IgD-negative memory B cell (primary cell): Measurements from ENCODE around the gene HTR3D. TPM values are rescaled to one million over a fixed set of nuclear protein-coding genes. Genes with fewer than 3 reads are reported as not detected.

Experiments used
- H3K27ac Mint-ChIP-seq, 3 donors: one replicate each; pipeline ENCODE4 v1.8.0; 2020 to 2022; ENCODE audit warnings: mild to moderate bottlenecking in 3 of 3, mixed read lengths in 3 of 3, moderate library complexity in 1 of 3
- H3K27me3 Mint-ChIP-seq: one replicate; pipeline ENCODE4 v1.8.0; 2021; ENCODE audit warnings: mixed read lengths
- H3K36me3 Mint-ChIP-seq: one replicate; pipeline ENCODE4 v1.8.0; 2020; ENCODE audit warnings: mild to moderate bottlenecking, mixed read lengths
- H3K4me1 Mint-ChIP-seq, 3 donors: one replicate each; pipeline ENCODE4 v1.8.0; 2020 to 2022; ENCODE audit warnings: mixed read lengths in 3 of 3, mild to moderate bottlenecking in 1 of 3
- H3K4me3 Mint-ChIP-seq, 4 donors: one replicate each; pipeline ENCODE4 v1.8.0; 2020 to 2022; ENCODE audit warnings: mild to moderate bottlenecking in 4 of 4, mixed read lengths in 4 of 4, moderate library complexity in 3 of 4
- H3K9me3 Mint-ChIP-seq, 3 donors: one replicate each; pipeline ENCODE4 v1.8.0; 2020 to 2021; ENCODE audit warnings: mixed read lengths in 3 of 3, mild to moderate bottlenecking in 1 of 3
- polyA plus RNA-seq: library from polyadenylated mRNA; unstranded; fragments of 300-500 nt; fragmentation: Illumina TruSeq; gene quantifications from one replicate; pipeline ENCODE4 v1.2.3, GENCODE V29; 2021

The HTR3D gene
- polyA plus RNA-seq, 1 donor from 2014 or later, result not detected

GRCh38 chr3:184075901-184076300, 44.4 kb downstream of the HTR3D start:
- Mint-ChIP-seq H3K4me3 (no peak overlapping the region), H3K9me3 (peaks cover 2 to 3% (median 3%) of the 10 kb centered on the region in 3 donors), H3K27me3 (peaks cover 7% of the 10 kb centered on the region), H3K4me1 (peaks cover 0 to 3% (median 2%) of the 10 kb centered on the region in 3 donors), H3K36me3 (peaks cover 2% of the 10 kb centered on the region), H3K27ac (no peak overlapping the region)

GRCh38 chr3:184077881-184078280, 46.3 kb downstream of the HTR3D start:
- no peak overlapping the region for H3K27ac Mint-ChIP-seq
- no peaks in the 10 kb centered on the region for H3K36me3 Mint-ChIP-seq
- peaks cover 4% of the 10 kb centered on the region for H3K27me3 Mint-ChIP-seq
- H3K4me3 Mint-ChIP-seq, result no peak overlapping the region
- peaks cover 0 to 3% (median 2%) of the 10 kb centered on the region in 3 donors for H3K4me1 Mint-ChIP-seq
- no peaks in the 10 kb centered on the region for H3K9me3 Mint-ChIP-seq

GRCh38 chr3:184078851-184079250, 47.3 kb downstream of the HTR3D start:
- H3K36me3 Mint-ChIP-seq, result no peaks in the 10 kb centered on the region
- H3K9me3 Mint-ChIP-seq, result no peaks in the 10 kb centered on the region
- peaks cover 0 to 3% (median 2%) of the 10 kb centered on the region in 3 donors for H3K4me1 Mint-ChIP-seq
- no peak overlapping the region for H3K27ac Mint-ChIP-seq
- H3K4me3 Mint-ChIP-seq, result no peak overlapping the region
- peaks cover 4% of the 10 kb centered on the region for H3K27me3 Mint-ChIP-seq

- H3K27me3 Mint-ChIP-seq, result peaks cover 2% of the 10 kb centered on the region
- H3K9me3 Mint-ChIP-seq, result peaks cover 0 to 2% (median 0%) of the 10 kb centered on the region in 3 donors
- no peak overlapping the region for H3K27ac Mint-ChIP-seq
- H3K4me3 Mint-ChIP-seq, result no peak overlapping the region
- H3K36me3 Mint-ChIP-seq, result no peaks in the 10 kb centered on the region
- H3K4me1 Mint-ChIP-seq, result peaks cover 0 to 8% (median 3%) of the 10 kb centered on the region in 3 donors
These were observed 49.7 kb downstream of the HTR3D start for GRCh38 chr3:184081116-184081830.

- Mint-ChIP-seq H3K9me3 (peaks cover 0 to 2% (median 0%) of the 10 kb centered on the region in 3 donors), H3K36me3 (no peaks in the 10 kb centered on the region), H3K27ac (no peak overlapping the region), H3K4me1 (peaks cover 0 to 8% (median 3%) of the 10 kb centered on the region in 3 donors), H3K4me3 (no peak overlapping the region), H3K27me3 (peaks cover 2% of the 10 kb centered on the region)
These were observed 50.5 kb downstream of the HTR3D start for GRCh38 chr3:184082034-184082433.

- no peaks in the 10 kb centered on the region for H3K36me3 Mint-ChIP-seq
These were observed 50.9 kb downstream of the HTR3D start for GRCh38 chr3:184082465-184082864.

GRCh38 chr3:184085389-184085852, 53.9 kb downstream of the HTR3D start:
- peaks cover 0 to 2% (median 0%) of the 10 kb centered on the region in 3 donors for H3K9me3 Mint-ChIP-seq
- H3K36me3 Mint-ChIP-seq, result no peaks in the 10 kb centered on the region
- H3K4me3 Mint-ChIP-seq, result no peak overlapping the region
- H3K27ac Mint-ChIP-seq, result no peak overlapping the region
- no peaks in the 10 kb centered on the region for H3K27me3 Mint-ChIP-seq
- peaks cover 0 to 6% (median under 1%) of the 10 kb centered on the region in 3 donors for H3K4me1 Mint-ChIP-seq

More at GRCh38 chr3:184082465-184082864, 50.9 kb downstream of the HTR3D start:
- Mint-ChIP-seq H3K4me3 (no peak overlapping the region), H3K27me3 (peaks cover 2% of the 10 kb centered on the region), H3K4me1 (peaks cover 0 to 8% (median 3%) of the 10 kb centered on the region in 3 donors), H3K27ac (no peak overlapping the region), H3K9me3 (peaks cover 0 to 2% (median 0%) of the 10 kb centered on the region in 3 donors)

Other genes with a start within 250 kb of the HTR3D start
- gene MAP6D1, start 206.2 kb upstream of the HTR3D start, polyA plus RNA-seq, result not detected
- gene PARL, start 146.9 kb upstream of the HTR3D start, polyA plus RNA-seq, result 95.3 TPM
- 5.6 TPM for gene ABCC5, start 13.9 kb upstream of the HTR3D start, polyA plus RNA-seq
- not detected for gene HTR3C, start 21.3 kb downstream of the HTR3D start, polyA plus RNA-seq
- not detected for gene HTR3E, start 65.3 kb downstream of the HTR3D start, polyA plus RNA-seq
- gene EIF2B5, start 103.6 kb downstream of the HTR3D start, polyA plus RNA-seq, result 44.5 TPM
- 6.4 TPM for gene DVL3, start 123.6 kb downstream of the HTR3D start, polyA plus RNA-seq
- gene AP2M1, start 143.1 kb downstream of the HTR3D start, polyA plus RNA-seq, result 249 TPM
- gene ABCF3, start 154.5 kb downstream of the HTR3D start, polyA plus RNA-seq, result 49.1 TPM
- 0.20 TPM for gene VWA5B2, start 197.8 kb downstream of the HTR3D start, polyA plus RNA-seq
- gene ALG3, start 217.2 kb downstream of the HTR3D start, polyA plus RNA-seq, result 72.3 TPM
- 3.2 TPM for gene EEF1AKMT4, start 217.9 kb downstream of the HTR3D start, polyA plus RNA-seq
- gene CAMK2N2, start 229.8 kb downstream of the HTR3D start, polyA plus RNA-seq, result not detected
- gene ECE2, start 244.3 kb downstream of the HTR3D start, polyA plus RNA-seq, result not detected